H1 (cell line): Measurements from ENCODE around the gene MDM1. TPM values are rescaled to one million over a fixed set of nuclear protein-coding genes. Genes with fewer than 3 reads are reported as not detected.

Experiments
- CTCF ChIA-PET: fragments of 300-600 bp; sonication (Branson Sonifier 250); formaldehyde crosslinking; loops from one replicate; lab custom pipeline; 2021; ENCODE audit not compliant: partially characterized antibody; lab: Charles Lee
- POLR2A ChIA-PET: fragments of 300-600 bp; sonication (Branson Sonifier 250); formaldehyde crosslinking; loops from one replicate; lab custom pipeline; 2021; ENCODE audit warnings: inconsistent platforms; ENCODE audit not compliant: partially characterized antibody; lab: Charles Lee
- DNase-seq, 2 experiments: peaks; one replicate each; pipeline versions ENCODE4 v3.0.0 to v3.0.0-alpha.2; 2010 to 2022; ENCODE audit warnings: low spot score in 2 of 2, low read depth in 1 of 2, mixed read lengths in 1 of 2
- FAIRE-seq: peaks from 2 replicates; lab custom pipeline; 2011; peaks lifted over from hg19 to GRCh38; lab: Jason Lieb, UNC
- H2AFZ ChIP-seq: 2 replicates; pipeline ENCODE4 v1.8.1; 2012; ENCODE audit warnings: low read length, inconsistent platforms
- H2AK5ac ChIP-seq: 2 replicates; pipeline ENCODE4 v1.6.1; 2013; ENCODE audit warnings: low read depth, low read length
- H2BK120ac ChIP-seq: replicated peaks from 2 replicates; pipeline ENCODE3; 2013; ENCODE audit warnings: low read depth, low read length, inconsistent platforms
- H2BK12ac ChIP-seq: 2 replicates; pipeline ENCODE4 v1.6.1; 2013; ENCODE audit warnings: low read depth, low read length
- H2BK15ac ChIP-seq: 2 replicates; pipeline ENCODE4 v1.6.1; 2013; ENCODE audit warnings: low read length
- H2BK20ac ChIP-seq: 2 replicates; pipeline ENCODE4 v1.6.1; 2013; ENCODE audit warnings: low read length
- H2BK5ac ChIP-seq: 2 replicates; pipeline ENCODE4 v1.6.1; 2013; ENCODE audit warnings: low read depth, low read length
- H3K14ac ChIP-seq: 2 replicates; pipeline ENCODE4 v1.6.1; 2013; ENCODE audit warnings: inconsistent platforms; ENCODE audit not compliant: insufficient read length
- H3K18ac ChIP-seq: 2 replicates; pipeline ENCODE4 v1.6.1; 2013; ENCODE audit warnings: low read length; ENCODE audit errors: extremely low read depth
- H3K23ac ChIP-seq: 2 replicates; pipeline ENCODE4 v1.6.1; 2013; ENCODE audit warnings: inconsistent platforms; ENCODE audit not compliant: insufficient read length
- H3K23me2 ChIP-seq: 2 replicates; pipeline ENCODE4 v1.6.1; 2013; ENCODE audit warnings: low read depth, low read length
- H3K27ac ChIP-seq: 2 replicates; pipeline ENCODE4 v1.6.1; 2011; ENCODE audit warnings: low read depth, low read length, inconsistent platforms
- H3K27me3 ChIP-seq, 4 experiments: replicated peaks in 1 of 4; 1 replicate in 1 of 4; 2 replicates in 3 of 4; pipeline versions ENCODE4 v1.6.1 to v1.8.1; 2011 to 2013; ENCODE audit warnings: low read length in 3 of 4, mild to moderate bottlenecking in 3 of 4, inconsistent platforms in 2 of 4, mixed read lengths in 2 of 4, moderate library complexity in 1 of 4; ENCODE audit not compliant: control insufficient read depth in 3 of 4, insufficient read depth in 3 of 4; ENCODE audit errors: extremely low read depth in 1 of 4
- H3K36me3 ChIP-seq, 4 experiments: 2 replicates each; pipeline versions ENCODE4 v1.6.1 to v1.8.1; 2011 to 2013; ENCODE audit warnings: mild to moderate bottlenecking in 4 of 4, low read length in 3 of 4, moderate library complexity in 2 of 4, control low read depth in 1 of 4, inconsistent platforms in 1 of 4; ENCODE audit not compliant: insufficient read depth in 4 of 4, control insufficient read depth in 2 of 4
- H3K4ac ChIP-seq: replicated peaks from 2 replicates; pipeline ENCODE3; 2013; ENCODE audit warnings: low read length, low read depth, mixed read lengths, inconsistent platforms; ENCODE audit not compliant: insufficient read length
- H3K4me1 ChIP-seq, 4 experiments: replicated peaks in 1 of 4; 1 replicate in 1 of 4; 2 replicates in 3 of 4; pipeline versions ENCODE4 v1.6.1 to v1.8.1; 2011 to 2013; ENCODE audit warnings: low read length in 3 of 4, inconsistent platforms in 2 of 4, mixed read lengths in 1 of 4; ENCODE audit not compliant: insufficient read depth in 4 of 4, control insufficient read depth in 3 of 4
- H3K4me2 ChIP-seq, 2 experiments: 2 replicates each; pipeline versions ENCODE4 v1.6.1 to v1.8.1; 2011 to 2013; ENCODE audit warnings: low read depth in 2 of 2, low read length in 2 of 2, control low read depth in 1 of 2, inconsistent platforms in 1 of 2, mild to moderate bottlenecking in 1 of 2; ENCODE audit not compliant: insufficient read depth in 1 of 2
- H3K4me3 ChIP-seq, 4 experiments: fragments of 200-600, 300-600 bp in 1 of 4; sonication (generic), shearing (Covaris generic), sonication (Bioruptor Twin) in 1 of 4; 2 replicates each; pipeline versions ENCODE4 v1.5.1 to v1.8.1; 2011 to 2016; ENCODE audit warnings: low read length in 4 of 4, low read depth in 3 of 4, control low read depth in 2 of 4, inconsistent platforms in 2 of 4, mild to moderate bottlenecking in 2 of 4, mixed read lengths in 1 of 4, moderate library complexity in 1 of 4; ENCODE audit not compliant: insufficient read depth in 2 of 4; ENCODE audit errors: extremely low read depth in 1 of 4
- H3K56ac ChIP-seq: replicated peaks from 2 replicates; pipeline ENCODE3; 2013; ENCODE audit warnings: low read depth, mild to moderate bottlenecking, mixed read lengths, low read length, inconsistent platforms; ENCODE audit not compliant: insufficient read length
- H3K79me1 ChIP-seq: 2 replicates; pipeline ENCODE4 v1.6.1; 2013; ENCODE audit warnings: low read depth, low read length, control low read depth
- H3K79me2 ChIP-seq, 2 experiments: 2 replicates each; pipeline versions ENCODE4 v1.6.1 to v1.8.1; 2012 to 2013; ENCODE audit warnings: low read length in 2 of 2, mild to moderate bottlenecking in 2 of 2, inconsistent platforms in 1 of 2; ENCODE audit not compliant: insufficient read depth in 2 of 2, control insufficient read depth in 1 of 2
- H3K9ac ChIP-seq, 4 experiments: replicated peaks in 1 of 4; 1 replicate in 1 of 4; 2 replicates in 3 of 4; pipeline versions ENCODE4 v1.6.1 to v1.8.1; 2011 to 2013; ENCODE audit warnings: low read depth in 3 of 4, low read length in 3 of 4, control low read depth in 2 of 4, mild to moderate bottlenecking in 2 of 4, moderate library complexity in 2 of 4, inconsistent platforms in 1 of 4; ENCODE audit errors: extremely low read depth in 1 of 4
- H3K9me3 ChIP-seq, 2 experiments: 2 replicates each; pipeline versions ENCODE4 v1.6.1 to v1.8.1; 2012 to 2013; ENCODE audit warnings: mild to moderate bottlenecking in 2 of 2, moderate library complexity in 2 of 2, control low read depth in 1 of 2, inconsistent platforms in 1 of 2, low read depth in 1 of 2, low read length in 1 of 2, mixed read lengths in 1 of 2; ENCODE audit not compliant: insufficient read depth in 2 of 2
- H4K20me1 ChIP-seq, 2 experiments: replicated peaks in 1 of 2; 2 replicates each; pipeline versions ENCODE3 to v1.8.1; 2011 to 2013; ENCODE audit warnings: inconsistent platforms in 2 of 2, low read length in 2 of 2, mild to moderate bottlenecking in 1 of 2; ENCODE audit not compliant: insufficient read depth in 2 of 2, control insufficient read depth in 1 of 2
- H4K5ac ChIP-seq: 2 replicates; pipeline ENCODE4 v1.6.1; 2013; ENCODE audit warnings: low read length, low read depth, mixed read lengths, inconsistent platforms; ENCODE audit not compliant: insufficient read length
- H4K8ac ChIP-seq: 2 replicates; pipeline ENCODE4 v1.8.0; 2013; ENCODE audit warnings: mild to moderate bottlenecking, moderate library complexity, low read length, inconsistent platforms; ENCODE audit not compliant: insufficient read depth; ENCODE audit errors: extremely low read depth
- H4K91ac ChIP-seq: replicated peaks from 2 replicates; pipeline ENCODE3; 2013; ENCODE audit warnings: low read length, mixed read lengths, inconsistent platforms; ENCODE audit not compliant: insufficient read length
- GTF2F1 ChIP-seq: IDR thresholded peaks from 2 replicates; pipeline ENCODE4 v1.6.1; 2012; ENCODE audit warnings: low read depth, low read length, improper control_type of control experiment, borderline replicate concordance
- PHF8 ChIP-seq: fragments of 200-600 bp; sonication (generic); conservative IDR thresholded peaks from 2 replicates; pipeline ENCODE4 v1.7.1; 2012; ENCODE audit warnings: low read depth, mild to moderate bottlenecking, inconsistent platforms, low read length, moderate library complexity
- POU5F1 ChIP-seq: IDR thresholded peaks from 2 replicates; pipeline ENCODE4 v1.6.1; 2011; ENCODE audit warnings: low read depth, mild to moderate bottlenecking, low read length, moderate library complexity
- SAP30 ChIP-seq: fragments of 300-600 bp; sonication (generic); IDR thresholded peaks from 2 replicates; pipeline ENCODE4 v1.7.1; 2012; ENCODE audit warnings: low read length, moderate library complexity, mild to moderate bottlenecking, inconsistent platforms; ENCODE audit not compliant: insufficient read depth, insufficient replicate concordance
- TBP ChIP-seq: IDR thresholded peaks from 2 replicates; pipeline ENCODE4 v1.6.1; 2011; ENCODE audit warnings: low read depth, low read length, improper control_type of control experiment
- WGBS, 2 experiments: shearing (Covaris generic) in 1 of 2; methylation state at CpG; one replicate each; pipeline versions ENCODE4 v1.1.6 to v1.1.7; 2013 to 2015; ENCODE audit warnings: low lambda C conversion rate in 2 of 2, mixed read lengths in 2 of 2, inconsistent platforms in 1 of 2, low coverage in 1 of 2, missing lambda C conversion rate in 1 of 2; ENCODE audit not compliant: insufficient replicate concordance in 2 of 2, insufficient coverage in 1 of 2, insufficient read length in 1 of 2; ENCODE audit errors: extremely low coverage in 1 of 2, missing lambda C conversion rate in 1 of 2; 5-methylcytosine and 5-hydroxymethylcytosine counted together
- polyA plus RNA-seq, 7 experiments: library from polyadenylated mRNA; depleted of rRNA in 3 of 7; stranded (reverse) in 5 of 7; unstranded in 2 of 7; fragments of >200 nt in 5 of 7; fragments of 200-250 nt in 2 of 7; gene quantifications; 1 replicate in 5 of 7; 2 replicates in 1 of 7; 4 replicates in 1 of 7; pipeline versions ENCODE4 v1.2.1 to v1.2.3, GENCODE V29; 2011 to 2013; ENCODE audit warnings: missing spikeins in 2 of 7, mixed read lengths in 2 of 7
- total RNA-seq: library from RNA; stranded (reverse); fragmentation: NEBNext Ultra II Directional; extraction: Animal tissue kit (Norgen Biotek cat#: 25700); gene quantifications from 2 replicates; pipeline ENCODE4 v1.2.1, GENCODE V29; 2021
- TF ChIP-seq, protein P1 (sequence below), 3 experiments: IDR thresholded peaks; 1 replicate in 2 of 3; 2 replicates in 1 of 3; pipeline versions ENCODE4 v1.5.1 to v1.6.1; 2011; ENCODE audit warnings: low read length in 3 of 3, mild to moderate bottlenecking in 3 of 3, inconsistent platforms in 2 of 3, low read depth in 1 of 3, moderate library complexity in 1 of 3; ENCODE audit not compliant: insufficient read depth in 1 of 3; ENCODE audit errors: control extremely low read depth in 1 of 3

Gene MDM1
- total and polyA plus RNA-seq, 2 of the 8 experiments (the other 6 are each of a cell fraction or from before 2014, with no cell fraction given), result 3.1 to 10.7 TPM

DNA sequence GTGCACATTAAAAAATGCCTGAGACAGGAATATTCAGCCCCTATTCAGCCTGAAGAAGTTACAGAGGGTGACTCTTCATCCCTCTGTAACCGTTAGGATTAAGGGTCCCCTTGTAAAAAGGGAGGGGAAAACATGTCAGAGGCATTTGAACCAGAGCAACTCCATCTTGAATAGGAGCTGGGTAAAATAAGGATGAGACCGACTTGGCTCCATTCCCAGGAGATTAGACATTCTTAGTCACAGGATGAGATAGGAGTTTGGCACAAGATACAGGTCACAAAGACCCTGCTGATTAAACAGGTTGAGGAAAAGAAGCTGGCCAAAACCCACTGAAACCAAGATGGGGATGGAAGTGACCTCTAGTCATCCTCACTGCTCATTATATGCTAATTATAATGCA lies 19.9 kb upstream of the MDM1 start:
- H3K56ac ChIP-seq, result no peak overlapping the region
- H3K23ac ChIP-seq, result no peak overlapping the region
- CTCF ChIA-PET, result no interaction called here
- H2BK12ac ChIP-seq, result no peak overlapping the region
- H3K79me2 ChIP-seq, result no peaks in the 10 kb centered on the region
- H4K8ac ChIP-seq, result no peak overlapping the region
- no peak overlapping the region for H4K5ac ChIP-seq
- H2BK15ac ChIP-seq, result no peak overlapping the region
- DNase-seq (no peak), FAIRE-seq (no peak)
- no peak overlapping the region for H3K18ac ChIP-seq
- no peaks in the 10 kb centered on the region for H3K9me3 ChIP-seq
- TF ChIP-seq TBP, result no peak
- no peak for TF ChIP-seq POU5F1
- TF ChIP-seq, protein P1, sequence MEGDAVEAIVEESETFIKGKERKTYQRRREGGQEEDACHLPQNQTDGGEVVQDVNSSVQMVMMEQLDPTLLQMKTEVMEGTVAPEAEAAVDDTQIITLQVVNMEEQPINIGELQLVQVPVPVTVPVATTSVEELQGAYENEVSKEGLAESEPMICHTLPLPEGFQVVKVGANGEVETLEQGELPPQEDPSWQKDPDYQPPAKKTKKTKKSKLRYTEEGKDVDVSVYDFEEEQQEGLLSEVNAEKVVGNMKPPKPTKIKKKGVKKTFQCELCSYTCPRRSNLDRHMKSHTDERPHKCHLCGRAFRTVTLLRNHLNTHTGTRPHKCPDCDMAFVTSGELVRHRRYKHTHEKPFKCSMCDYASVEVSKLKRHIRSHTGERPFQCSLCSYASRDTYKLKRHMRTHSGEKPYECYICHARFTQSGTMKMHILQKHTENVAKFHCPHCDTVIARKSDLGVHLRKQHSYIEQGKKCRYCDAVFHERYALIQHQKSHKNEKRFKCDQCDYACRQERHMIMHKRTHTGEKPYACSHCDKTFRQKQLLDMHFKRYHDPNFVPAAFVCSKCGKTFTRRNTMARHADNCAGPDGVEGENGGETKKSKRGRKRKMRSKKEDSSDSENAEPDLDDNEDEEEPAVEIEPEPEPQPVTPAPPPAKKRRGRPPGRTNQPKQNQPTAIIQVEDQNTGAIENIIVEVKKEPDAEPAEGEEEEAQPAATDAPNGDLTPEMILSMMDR (IDR thresholded peaks at IDR 0.05; ENCODE audit: control extremely low read depth in 1 of 3, insufficient read depth in 1 of 3, low read depth in 1 of 3, low read length in 3 of 3), result no peak
- no peak for TF ChIP-seq PHF8
- no peak for TF ChIP-seq GTF2F1
- TF ChIP-seq SAP30, result no peak
- no peaks in the 10 kb centered on the region for H3K27me3 ChIP-seq
- H3K4ac ChIP-seq, result no peak overlapping the region
- WGBS, 2 experiments, result 85% methylated on average over 2 of the region's 2 CpGs; no CpG with 5 or more reads in 1 of the 2 experiments
- H3K27ac ChIP-seq, result no peak overlapping the region
- H2BK120ac ChIP-seq, result no peak overlapping the region
- H4K91ac ChIP-seq, result no peak overlapping the region
- H3K4me2 ChIP-seq, result no peak overlapping the region
- H3K36me3 ChIP-seq, result no peaks in the 10 kb centered on the region
- no peak overlapping the region for H3K9ac ChIP-seq
- no peak overlapping the region for H2BK5ac ChIP-seq
- no peak overlapping the region for H3K14ac ChIP-seq
- no peaks in the 10 kb centered on the region for H3K4me1 ChIP-seq
- POLR2A ChIA-PET, result no interaction called here
- H4K20me1 ChIP-seq, result no peaks in the 10 kb centered on the region
- no peak overlapping the region for H2BK20ac ChIP-seq
- H3K4me3 ChIP-seq, result no peak overlapping the region
- no peaks in the 10 kb centered on the region for H3K79me1 ChIP-seq
- H2AFZ ChIP-seq, result no peak overlapping the region
- H2AK5ac ChIP-seq, result no peak overlapping the region
- no peaks in the 10 kb centered on the region for H3K23me2 ChIP-seq
